Frontal cortex (tissue), 4 donors: Measurements from ENCODE around the gene DPP9. TPM values are rescaled to one million over a fixed set of nuclear protein-coding genes. Genes with fewer than 3 reads are reported as not detected.
"Not testable (repeated sequence)": the region's sequence is repeated elsewhere in the genome, so short reads cannot be mapped to it uniquely, and the experiment has no call there.

Source experiments
- DNase-seq, 2 donors: peaks; one replicate each; pipeline ENCODE4 v3.0.0; 2012; ENCODE audit warnings: low spot score in 2 of 2
- FAIRE-seq: peaks from 2 replicates; lab custom pipeline; 2012; peaks lifted over from hg19 to GRCh38; lab: Jason Lieb, UNC
- total RNA-seq: library from RNA; depleted of rRNA; stranded (reverse); fragments of >200 nt; gene quantifications from one replicate; pipeline ENCODE4 v1.2.3, GENCODE V29; 2014
- donor health status: control.
- donor health status: control.
- donor health status: control.

The DPP9 gene
- total RNA-seq, 1 donor from 2014 or later, result 7.7 TPM

- DNase-seq, result no peak
- FAIRE-seq, result no peak
Observed at GRCh38 chr19:4742723-4743646, 19.3 kb upstream of the DPP9 start.

- DNase-seq, result no peak
- no peak for FAIRE-seq
Observed at GRCh38 chr19:4740092-4740491, 16.4 kb upstream of the DPP9 start.

- FAIRE-seq, result no peak
- no peak for DNase-seq
Observed at GRCh38 chr19:4738734-4739133, 15.1 kb upstream of the DPP9 start.

GRCh38 chr19:4737955-4738600 is 14.4 kb upstream of the DPP9 start:
- FAIRE-seq, result no peak
- no peak for DNase-seq

- DNase-seq (no peak), FAIRE-seq (no peak)
Observed at GRCh38 chr19:4733755-4734345, 10.2 kb upstream of the DPP9 start.

GRCh38 chr19:4732680-4733114 is 9.1 kb upstream of the DPP9 start:
- no peak for FAIRE-seq
- peak in 1 of 2 donors; percentile 76 for DNase-seq

GRCh38 chr19:4730740-4731171 is 7.1 kb upstream of the DPP9 start:
- FAIRE-seq, result no peak
- no peak for DNase-seq

GRCh38 chr19:4728871-4729270 is 5.2 kb upstream of the DPP9 start:
- no peak for FAIRE-seq

GRCh38 chr19:4722671-4723594 is 709 bp downstream of the DPP9 start:
- FAIRE-seq, result no peak
- no peak for DNase-seq

More at GRCh38 chr19:4728871-4729270, 5.2 kb upstream of the DPP9 start:
- no peak for DNase-seq

GRCh38 chr19:4721196-4721595 is 2.4 kb downstream of the DPP9 start:
- DNase-seq (no peak), FAIRE-seq (no peak)

- FAIRE-seq, result no peak
- DNase-seq, result no peak
Observed at GRCh38 chr19:4720037-4720700, 3.5 kb downstream of the DPP9 start.

GRCh38 chr19:4719499-4719866 is 4.2 kb downstream of the DPP9 start:
- FAIRE-seq (no peak), DNase-seq (no peak)

- FAIRE-seq (no peak), DNase-seq (no peak)
Observed at GRCh38 chr19:4717966-4718701, 5.5 kb downstream of the DPP9 start.

GRCh38 chr19:4717191-4717965 is 6.3 kb downstream of the DPP9 start:
- DNase-seq, result no peak
- no peak for FAIRE-seq

GRCh38 chr19:4715529-4716221 is 8.0 kb downstream of the DPP9 start:
- DNase-seq, result no peak
- no peak for FAIRE-seq

- FAIRE-seq, result not testable (repeated sequence)
Observed at GRCh38 chr19:4715178-4715528, 8.5 kb downstream of the DPP9 start.

GRCh38 chr19:4714016-4714415 is 9.6 kb downstream of the DPP9 start:
- DNase-seq (no peak), FAIRE-seq (no peak)

More at GRCh38 chr19:4715178-4715528, 8.5 kb downstream of the DPP9 start:
- not testable (repeated sequence) for DNase-seq
